Measurements from ENCODE around the gene MPV17L2. TPM values are rescaled to one million over a fixed set of nuclear protein-coding genes. Genes with fewer than 3 reads are reported as not detected.
A peak's percentile ranks its signal among the peaks of the same experiment; 100 is the strongest.

MPV17L2 gene
- total RNA-seq, 2 donors from 2014 or later: 20.9 to 21.8 TPM

DNA sequence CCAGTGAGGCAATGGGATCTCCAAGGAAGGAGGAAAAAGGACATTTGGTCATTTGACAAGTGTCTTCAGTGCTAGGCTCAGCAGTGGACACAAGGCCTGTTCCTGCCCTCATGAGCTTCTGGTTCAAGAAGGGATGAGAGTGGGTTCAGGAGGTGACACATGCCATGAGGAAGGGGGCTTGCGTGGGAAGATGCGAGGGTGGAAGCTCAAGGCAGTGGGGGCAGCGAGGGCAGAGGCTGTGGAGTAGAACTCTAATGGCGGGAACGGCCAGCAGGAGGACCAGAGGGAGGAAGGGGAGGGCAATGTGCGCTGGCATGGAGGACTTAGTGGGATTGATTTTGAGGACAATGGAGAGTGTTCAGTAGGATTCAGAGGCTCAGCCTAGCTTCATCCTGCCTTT, 36.8 kb upstream of the MPV17L2 start:
- Mint-ChIP-seq H3K36me3 (ENCODE audit: low read depth) (peaks cover 10% of the 10 kb centered on the region), H3K9me3 (no peaks in the 10 kb centered on the region), H3K27me3 (ENCODE audit: insufficient read depth) (no peaks in the 10 kb centered on the region), H3K27ac (peak overlapping the region; percentile 50), H3K4me3 (no peak overlapping the region), H3K4me1 (peaks cover 7% of the 10 kb centered on the region)
- Histone ChIP-seq H3K4me1 (ENCODE audit: control insufficient read depth, insufficient read depth, low read length) (no peaks in the 10 kb centered on the region), H3K36me3 (ENCODE audit: control insufficient read depth, insufficient read depth, low read length) (peaks cover 8% of the 10 kb centered on the region), H3K27ac (ENCODE audit: low read depth, low read length) (no peak overlapping the region), H3K4me3 (ENCODE audit: low read length) (no peak overlapping the region), H3K27me3 (ENCODE audit: control insufficient read depth, insufficient read depth, low read length, poor library complexity, severe bottlenecking) (no peaks in the 10 kb centered on the region), H3K9ac (ENCODE audit: extremely low read depth, low read length, poor library complexity, severe bottlenecking) (no peak overlapping the region), H3K9me3 (ENCODE audit: control insufficient read depth, low read length) (no peaks in the 10 kb centered on the region)
- DNase-seq: no peak
- 90 to 98% methylated on average over 4 to 5 of the region's 6 CpGs for WGBS, 2 experiments (ENCODE audit: insufficient coverage in 1 of 2, insufficient read length in 1 of 2)
- TF ChIP-seq, protein P1, sequence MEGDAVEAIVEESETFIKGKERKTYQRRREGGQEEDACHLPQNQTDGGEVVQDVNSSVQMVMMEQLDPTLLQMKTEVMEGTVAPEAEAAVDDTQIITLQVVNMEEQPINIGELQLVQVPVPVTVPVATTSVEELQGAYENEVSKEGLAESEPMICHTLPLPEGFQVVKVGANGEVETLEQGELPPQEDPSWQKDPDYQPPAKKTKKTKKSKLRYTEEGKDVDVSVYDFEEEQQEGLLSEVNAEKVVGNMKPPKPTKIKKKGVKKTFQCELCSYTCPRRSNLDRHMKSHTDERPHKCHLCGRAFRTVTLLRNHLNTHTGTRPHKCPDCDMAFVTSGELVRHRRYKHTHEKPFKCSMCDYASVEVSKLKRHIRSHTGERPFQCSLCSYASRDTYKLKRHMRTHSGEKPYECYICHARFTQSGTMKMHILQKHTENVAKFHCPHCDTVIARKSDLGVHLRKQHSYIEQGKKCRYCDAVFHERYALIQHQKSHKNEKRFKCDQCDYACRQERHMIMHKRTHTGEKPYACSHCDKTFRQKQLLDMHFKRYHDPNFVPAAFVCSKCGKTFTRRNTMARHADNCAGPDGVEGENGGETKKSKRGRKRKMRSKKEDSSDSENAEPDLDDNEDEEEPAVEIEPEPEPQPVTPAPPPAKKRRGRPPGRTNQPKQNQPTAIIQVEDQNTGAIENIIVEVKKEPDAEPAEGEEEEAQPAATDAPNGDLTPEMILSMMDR (conservative IDR thresholded peaks at IDR 0.05): no peak

DNA sequence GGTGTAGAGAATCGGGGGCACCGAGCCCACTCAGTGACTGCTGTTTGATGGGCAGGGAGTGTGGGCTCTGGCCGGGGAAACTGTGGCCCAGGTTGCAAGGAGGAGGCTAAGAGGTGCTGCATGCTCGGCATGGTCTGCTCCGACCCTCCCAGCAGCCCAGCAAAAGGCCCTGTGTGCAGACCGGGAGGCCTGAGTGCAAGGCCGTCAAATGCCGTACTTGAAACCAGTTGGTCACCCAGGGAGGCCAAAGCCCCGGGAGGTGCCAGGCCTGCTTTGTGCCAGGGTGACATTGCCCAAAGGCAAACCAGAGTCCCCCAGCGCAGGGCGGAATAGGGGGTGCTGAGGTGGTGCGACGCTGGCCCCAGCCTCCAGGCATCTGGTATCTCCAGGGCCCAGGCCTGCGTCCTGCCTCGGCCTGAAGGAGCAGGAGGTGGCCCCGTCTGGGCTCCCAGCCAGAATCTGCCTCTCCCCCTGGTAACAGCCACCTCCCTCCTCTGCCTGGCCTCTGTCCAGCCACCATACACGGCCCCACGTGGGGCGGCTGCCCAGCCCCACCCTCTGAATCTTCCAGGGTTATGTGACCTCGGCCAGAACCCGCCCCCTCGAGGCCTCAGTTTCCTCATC, 36.1 kb upstream of the MPV17L2 start:
- H3K27me3 Mint-ChIP-seq (ENCODE audit: insufficient read depth): no peaks in the 10 kb centered on the region
- peaks cover 10% of the 10 kb centered on the region for H3K36me3 Mint-ChIP-seq (ENCODE audit: low read depth)
- peak overlapping the region; percentile 66 for H3K27ac ChIP-seq (ENCODE audit: low read depth, low read length)
- H3K4me1 ChIP-seq (ENCODE audit: control insufficient read depth, insufficient read depth, low read length): no peaks in the 10 kb centered on the region
- 92 to 98% methylated on average over 11 to 22 of the region's 22 CpGs for WGBS, 2 experiments (ENCODE audit: insufficient coverage in 1 of 2, insufficient read length in 1 of 2)
- no peak overlapping the region for H3K9ac ChIP-seq (ENCODE audit: extremely low read depth, low read length, poor library complexity, severe bottlenecking)
- H3K4me3 Mint-ChIP-seq: no peak overlapping the region
- H3K27me3 ChIP-seq (ENCODE audit: control insufficient read depth, insufficient read depth, low read length, poor library complexity, severe bottlenecking): no peaks in the 10 kb centered on the region
- TF ChIP-seq, protein P1 (conservative IDR thresholded peaks at IDR 0.05): no peak
- H3K27ac Mint-ChIP-seq: peak overlapping the region; percentile 50
- peaks cover 7% of the 10 kb centered on the region for H3K4me1 Mint-ChIP-seq
- no peaks in the 10 kb centered on the region for H3K9me3 Mint-ChIP-seq
- H3K4me3 ChIP-seq (ENCODE audit: low read length): no peak overlapping the region
- peaks cover 13% of the 10 kb centered on the region for H3K36me3 ChIP-seq (ENCODE audit: control insufficient read depth, insufficient read depth, low read length)
- DNase-seq: no peak
- no peaks in the 10 kb centered on the region for H3K9me3 ChIP-seq (ENCODE audit: control insufficient read depth, low read length)

DNA sequence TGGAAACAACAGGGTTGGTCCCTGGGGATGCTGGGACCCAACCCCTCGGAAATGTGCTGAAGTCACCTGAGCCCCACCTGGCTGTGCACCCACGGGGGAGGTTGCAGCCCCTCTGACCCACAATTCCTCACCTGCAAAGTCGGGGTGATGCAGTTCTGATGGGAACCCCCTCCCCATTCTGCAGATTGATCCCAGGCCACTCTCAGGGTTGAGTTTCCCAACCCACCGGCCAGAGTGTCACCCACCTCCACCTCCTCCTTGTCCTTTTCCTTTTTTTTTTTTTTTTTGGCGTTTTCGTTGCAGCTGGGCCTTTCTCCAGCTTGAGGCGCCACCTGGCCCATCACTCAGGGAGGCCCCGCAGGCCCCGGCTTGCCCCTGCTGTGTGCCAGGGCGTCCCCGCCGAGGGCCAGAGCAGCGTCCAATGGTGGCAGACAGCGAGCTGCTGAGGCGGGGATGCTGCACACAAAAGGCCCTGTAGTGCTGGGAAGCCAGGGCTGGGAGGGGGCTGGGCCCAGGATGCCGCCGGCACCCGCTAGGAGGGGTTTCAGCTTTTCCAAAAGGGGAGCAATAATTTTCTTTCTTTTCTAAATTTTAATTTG, 35.5 kb upstream of the MPV17L2 start:
- Histone ChIP-seq H3K27ac (ENCODE audit: low read depth, low read length) (peak overlapping the region; percentile 66), H3K4me3 (ENCODE audit: low read length) (no peak overlapping the region), H3K36me3 (ENCODE audit: control insufficient read depth, insufficient read depth, low read length) (peaks cover 17% of the 10 kb centered on the region), H3K27me3 (ENCODE audit: control insufficient read depth, insufficient read depth, low read length, poor library complexity, severe bottlenecking) (no peaks in the 10 kb centered on the region), H3K9ac (ENCODE audit: extremely low read depth, low read length, poor library complexity, severe bottlenecking) (no peak overlapping the region), H3K9me3 (ENCODE audit: control insufficient read depth, low read length) (no peaks in the 10 kb centered on the region), H3K4me1 (ENCODE audit: control insufficient read depth, insufficient read depth, low read length) (no peaks in the 10 kb centered on the region)
- peak; percentile 72 for DNase-seq
- TF ChIP-seq, protein P1 (conservative IDR thresholded peaks at IDR 0.05): no peak
- no peaks in the 10 kb centered on the region for H3K9me3 Mint-ChIP-seq
- H3K4me1 Mint-ChIP-seq: peaks cover 7% of the 10 kb centered on the region
- no peak overlapping the region for H3K4me3 Mint-ChIP-seq
- WGBS, 2 experiments (ENCODE audit: insufficient coverage in 1 of 2, insufficient read length in 1 of 2): 62 to 77% methylated on average over 13 to 18 of the region's 18 CpGs
- no peak overlapping the region for H3K27ac Mint-ChIP-seq
- peaks cover 13% of the 10 kb centered on the region for H3K36me3 Mint-ChIP-seq (ENCODE audit: low read depth)
- no peaks in the 10 kb centered on the region for H3K27me3 Mint-ChIP-seq (ENCODE audit: insufficient read depth)

Measured in endodermal cell (in vitro differentiated cells).